Muscle of leg (tissue), 11 donors: ENCODE results near the gene ATP13A2. TPM values are rescaled to one million over a fixed set of nuclear protein-coding genes. Genes with fewer than 3 reads are reported as not detected.

ENCODE experiments used
- DNase-seq: peaks from one replicate; pipeline ENCODE4 v3.0.0; 2013
- H3K27ac ChIP-seq: one replicate; pipeline ENCODE4 v1.5.1; 2013; ENCODE audit warnings: mild to moderate bottlenecking, low read length, control low read depth
- H3K27me3 ChIP-seq: one replicate; pipeline ENCODE4 v1.6.1; 2013; ENCODE audit warnings: low read length; ENCODE audit not compliant: control insufficient read depth, insufficient read depth
- H3K36me3 ChIP-seq: one replicate; pipeline ENCODE4 v1.6.1; 2013; ENCODE audit warnings: low read length; ENCODE audit not compliant: control insufficient read depth, insufficient read depth
- H3K4me1 ChIP-seq: one replicate; pipeline ENCODE4 v1.6.1; 2013; ENCODE audit warnings: low read length; ENCODE audit not compliant: control insufficient read depth, insufficient read depth
- H3K4me3 ChIP-seq: one replicate; pipeline ENCODE4 v1.5.1; 2013; ENCODE audit warnings: low read length, control low read depth
- H3K9me3 ChIP-seq: replicated peaks from 2 replicates; pipeline ENCODE4 v1.6.1; 2013; ENCODE audit warnings: low read depth, low read length; ENCODE audit not compliant: control insufficient read depth
- WGBS: methylation state at CpG from one replicate; pipeline ENCODE4 v1.1.5; 2013; ENCODE audit warnings: missing lambda C conversion rate; ENCODE audit not compliant: insufficient coverage; 5-methylcytosine and 5-hydroxymethylcytosine counted together
- polyA plus RNA-seq, 8 donors: library from polyadenylated mRNA; unstranded; fragments of 120-200 nt; gene quantifications; one replicate each; pipeline versions ENCODE4 v1.2.1 to v1.2.3, GENCODE V29; 2013; ENCODE audit warnings: inconsistent platforms in 1 of 8, low replicate concordance in 1 of 8; ENCODE audit not compliant: insufficient read length in 8 of 8, insufficient read depth in 1 of 8
- total RNA-seq: library from RNA; stranded (reverse); fragments of 120-200 nt; gene quantifications from one replicate; pipeline ENCODE4 v1.2.4, GENCODE V29; 2013

ATP13A2 gene
- total and polyA plus RNA-seq, 9 donors, result 8.8 to 25.0 (median 20.8) TPM

- Histone ChIP-seq H3K9me3 (no peaks in the 10 kb centered on the region), H3K4me1 (peaks cover 47% of the 10 kb centered on the region), H3K27ac (no peak overlapping the region), H3K27me3 (peaks cover 24% of the 10 kb centered on the region), H3K36me3 (peaks cover 9% of the 10 kb centered on the region), H3K4me3 (no peak overlapping the region)
- 77% methylated on average over 9 of the region's 10 CpGs for WGBS
- no peak for DNase-seq
These were observed 30.4 kb downstream of the ATP13A2 start for GRCh38 chr1:16981269-16981849.

DNA sequence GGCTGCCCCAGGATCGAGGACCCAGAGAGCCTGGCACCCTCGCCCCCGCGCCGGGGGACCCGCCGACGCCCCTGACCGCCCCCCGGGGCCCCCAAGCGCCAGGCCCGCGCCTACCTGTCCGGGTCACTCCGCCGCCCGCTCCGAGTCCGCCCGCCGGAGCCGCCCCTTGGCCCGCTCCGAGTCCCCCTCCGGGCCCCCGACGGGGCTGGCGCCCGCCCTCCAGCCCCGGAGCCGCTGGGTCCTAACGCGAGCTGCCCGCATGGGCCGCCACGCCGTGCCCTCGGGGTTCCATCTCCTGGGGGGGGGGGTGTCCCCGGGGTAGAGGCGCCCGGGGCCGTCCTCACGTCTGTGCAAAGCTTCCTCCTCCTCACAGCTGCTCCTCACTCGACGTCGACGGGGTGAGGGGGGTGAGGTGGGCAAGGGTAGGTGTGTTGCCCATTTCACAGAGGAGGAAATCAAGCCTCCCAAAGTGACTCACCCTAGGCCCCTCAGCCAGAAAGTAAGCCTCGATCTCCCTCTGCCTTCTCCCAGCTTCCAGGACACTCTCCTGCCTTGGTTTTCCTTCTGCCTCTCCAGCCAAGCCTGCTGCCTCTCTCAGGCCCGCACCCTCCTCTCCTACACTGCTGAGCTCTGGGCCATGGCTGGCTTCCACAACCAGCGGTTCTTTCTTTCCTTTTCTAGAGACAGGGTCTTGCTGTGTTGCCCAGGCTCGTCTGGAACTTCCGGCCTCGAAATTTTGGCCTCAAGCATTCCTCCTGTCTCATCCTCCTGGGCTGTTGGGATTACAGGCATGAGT lies 31.1 kb downstream of the ATP13A2 start, which contains the start of gene MFAP2:
Gene MFAP2, minus strand, starts transcription at position 148 of the 796 bp plus-strand sequence. CDS start 2,347 bp downstream, outside the sequence.
- Histone ChIP-seq H3K36me3 (peaks cover 2% of the 10 kb centered on the region), H3K27ac (no peak within 1 kb of the TSS), H3K9me3 (no peaks in the 10 kb centered on the region), H3K27me3 (peaks cover 24% of the 10 kb centered on the region), H3K4me3 (peak within 1 kb of the TSS; percentile 53), H3K4me1 (peaks cover 53% of the 10 kb centered on the region)
- 5% methylated on average over 29 of the region's 53 CpGs for WGBS
- peak; percentile 75 for DNase-seq

DNA sequence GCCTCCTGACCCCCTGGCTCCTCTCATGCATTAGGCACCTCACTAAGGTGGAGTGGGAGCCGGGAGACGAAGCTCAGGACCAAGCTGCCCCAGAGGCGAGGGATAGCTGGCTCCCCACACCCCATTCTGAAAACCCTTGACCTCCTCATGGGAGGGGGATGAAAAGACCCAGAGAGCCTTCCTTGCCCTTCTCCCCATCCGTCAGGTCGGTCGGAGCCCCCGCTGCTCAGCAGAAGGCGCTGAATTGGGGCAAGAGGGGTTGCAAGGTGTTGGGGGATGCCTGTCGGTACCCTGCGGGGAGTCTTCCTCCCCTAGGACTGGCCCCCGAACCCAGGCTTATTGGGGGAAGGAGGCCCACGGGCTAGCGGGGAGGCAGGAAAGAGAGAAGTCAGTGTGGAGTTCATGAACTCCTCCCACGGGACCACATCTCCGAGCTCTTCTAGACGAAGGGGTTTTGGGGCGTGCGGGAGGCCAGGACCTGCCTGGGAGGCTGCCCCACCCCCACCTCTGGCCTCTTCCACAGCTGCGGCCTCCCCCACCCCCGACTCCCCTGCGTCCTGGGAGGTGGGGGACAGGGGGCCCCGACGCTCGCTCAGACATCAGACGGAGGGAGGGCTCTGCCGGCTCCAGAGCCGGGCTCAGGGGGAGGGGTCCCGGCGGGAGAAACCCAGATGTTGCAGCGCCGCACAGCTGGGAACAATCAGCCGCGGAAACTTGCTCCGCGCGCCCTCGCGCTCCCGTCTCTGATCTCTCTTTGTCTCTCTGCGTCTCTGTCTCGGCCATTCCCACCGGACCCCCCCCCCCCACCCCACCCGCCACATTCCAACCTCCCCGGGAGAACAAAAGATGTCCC lies 32.0 kb downstream of the ATP13A2 start:
- peaks cover 4% of the 10 kb centered on the region for H3K36me3 ChIP-seq
- H3K4me3 ChIP-seq, result peak overlapping the region; percentile 53
- no peaks in the 10 kb centered on the region for H3K9me3 ChIP-seq
- peaks cover 24% of the 10 kb centered on the region for H3K27me3 ChIP-seq
- H3K27ac ChIP-seq, result peak overlapping the region; percentile 47
- WGBS, result 0% methylated on average over 20 of the region's 44 CpGs
- peaks cover 54% of the 10 kb centered on the region for H3K4me1 ChIP-seq
- DNase-seq, result peak; percentile 76

GRCh38 chr1:16978567-16979474 lies 32.9 kb downstream of the ATP13A2 start:
- Histone ChIP-seq H3K27ac (peak overlapping the region; percentile 47), H3K36me3 (peaks cover 4% of the 10 kb centered on the region), H3K4me1 (peaks cover 49% of the 10 kb centered on the region), H3K27me3 (peaks cover 24% of the 10 kb centered on the region), H3K9me3 (no peaks in the 10 kb centered on the region), H3K4me3 (peak overlapping the region; percentile 53)
- DNase-seq, result peak; percentile 77
- 19% methylated on average over 16 of the region's 20 CpGs for WGBS

GRCh38 chr1:16978139-16978538 lies 33.6 kb downstream of the ATP13A2 start:
- Histone ChIP-seq H3K27ac (no peak overlapping the region), H3K4me3 (no peak overlapping the region), H3K36me3 (peaks cover 7% of the 10 kb centered on the region), H3K27me3 (peaks cover 24% of the 10 kb centered on the region), H3K4me1 (peaks cover 51% of the 10 kb centered on the region), H3K9me3 (no peaks in the 10 kb centered on the region)
- no peak for DNase-seq
- 93% methylated on average over 3 of the region's 4 CpGs for WGBS

DNA sequence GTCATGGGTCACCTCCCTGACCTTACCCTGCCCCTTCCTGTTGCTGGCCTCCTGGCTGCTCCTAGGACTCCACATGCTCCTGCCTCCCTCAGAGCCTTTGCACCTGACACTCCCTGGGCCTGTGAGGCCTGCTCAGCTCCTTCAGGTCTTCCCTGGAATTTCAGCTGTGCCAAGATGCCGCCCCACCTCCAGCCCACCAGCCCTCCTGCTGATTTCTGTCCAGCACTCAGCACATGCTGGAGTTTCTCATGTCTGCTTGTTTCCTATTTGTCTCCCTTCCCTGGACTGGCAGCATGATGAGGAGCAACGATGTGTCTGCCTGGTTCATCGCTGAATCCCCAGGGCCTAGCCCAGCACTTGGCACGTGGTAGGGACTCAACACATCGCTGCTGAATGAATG lies 34.4 kb downstream of the ATP13A2 start:
- no peaks in the 10 kb centered on the region for H3K9me3 ChIP-seq
- no peak overlapping the region for H3K4me3 ChIP-seq
- 96% methylated on average over 3 of the region's 5 CpGs for WGBS
- no peak overlapping the region for H3K27ac ChIP-seq
- H3K4me1 ChIP-seq, result peaks cover 56% of the 10 kb centered on the region
- DNase-seq, result no peak
- peaks cover 8% of the 10 kb centered on the region for H3K36me3 ChIP-seq
- peaks cover 20% of the 10 kb centered on the region for H3K27me3 ChIP-seq

DNA sequence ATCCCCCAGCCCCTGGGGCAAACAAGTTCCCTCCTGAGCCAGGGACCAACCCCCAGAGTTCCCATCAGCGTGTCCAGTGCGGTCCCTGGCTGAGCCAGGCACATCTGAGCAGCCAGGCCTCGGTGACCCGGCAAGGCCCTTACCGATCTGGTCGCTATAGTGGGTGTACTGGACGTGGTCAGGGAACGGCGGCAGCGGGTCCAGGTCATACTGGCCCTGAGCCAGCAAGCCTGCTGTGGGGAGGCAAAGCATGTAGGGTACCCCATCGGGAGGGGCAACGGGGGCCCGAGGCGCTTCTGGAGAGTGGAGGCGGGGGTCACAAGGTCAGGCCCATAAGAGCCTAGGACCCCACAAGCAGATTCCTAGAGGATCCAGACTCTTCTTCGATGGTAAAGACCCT lies 34.8 kb downstream of the ATP13A2 start:
- H3K4me3 ChIP-seq, result no peak overlapping the region

GRCh38 chr1:16975838-16976237 lies 35.9 kb downstream of the ATP13A2 start:
- peaks cover 11% of the 10 kb centered on the region for H3K36me3 ChIP-seq
- no peak for DNase-seq
- no peaks in the 10 kb centered on the region for H3K9me3 ChIP-seq
- H3K27ac ChIP-seq, result no peak overlapping the region
- H3K27me3 ChIP-seq, result peaks cover 12% of the 10 kb centered on the region
- no peak overlapping the region for H3K4me3 ChIP-seq
- peaks cover 69% of the 10 kb centered on the region for H3K4me1 ChIP-seq
- 70% methylated on average over 13 of the region's 14 CpGs for WGBS

More for the DNA sequence above, 34.8 kb downstream of the ATP13A2 start:
- WGBS, result 65% methylated on average over 15 of the region's 16 CpGs
- no peak overlapping the region for H3K27ac ChIP-seq
- peaks cover 60% of the 10 kb centered on the region for H3K4me1 ChIP-seq
- H3K36me3 ChIP-seq, result peaks cover 8% of the 10 kb centered on the region
- no peaks in the 10 kb centered on the region for H3K9me3 ChIP-seq
- no peak for DNase-seq
- H3K27me3 ChIP-seq, result peaks cover 19% of the 10 kb centered on the region

DNA sequence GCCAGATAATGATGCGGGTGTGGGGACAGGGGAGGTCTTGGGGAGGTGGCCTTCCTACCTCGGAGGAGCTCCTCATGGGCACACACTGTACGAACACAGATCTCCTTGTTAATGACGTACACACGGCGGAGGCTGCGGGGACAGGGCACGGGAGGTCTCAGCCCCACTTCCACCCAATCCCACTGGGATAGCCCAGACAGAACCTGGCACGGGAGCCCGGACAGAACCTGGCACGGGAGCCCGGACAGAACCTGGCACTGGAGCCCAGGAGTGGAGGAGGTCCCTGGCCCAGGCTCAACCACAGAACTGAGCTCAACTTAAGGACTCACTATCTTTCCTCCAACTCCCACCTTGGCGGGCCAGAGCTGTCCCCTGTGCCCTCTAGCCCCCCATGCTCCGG lies 36.5 kb downstream of the ATP13A2 start:
- Histone ChIP-seq H3K27me3 (peaks cover 8% of the 10 kb centered on the region), H3K27ac (no peak overlapping the region), H3K4me3 (no peak overlapping the region), H3K9me3 (no peaks in the 10 kb centered on the region), H3K4me1 (peaks cover 72% of the 10 kb centered on the region), H3K36me3 (peaks cover 13% of the 10 kb centered on the region)
- no peak for DNase-seq
- WGBS, result 67% methylated on average over 14 of the region's 14 CpGs
